ENCODE data around the gene MYBPHL. TPM values are rescaled to one million over a fixed set of nuclear protein-coding genes. Genes with fewer than 3 reads are reported as not detected.
A peak's percentile ranks its signal among the peaks of the same experiment; 100 is the strongest.

Gene MYBPHL
- total RNA-seq, 1 donor from 2014 or later = 0.29 TPM

- Mint-ChIP-seq H3K27ac (peak overlapping the region; percentile 59), H3K4me3 (ENCODE audit: low read depth) (peak overlapping the region; percentile 16), H3K9me3 (ENCODE audit: low read depth) (no peaks in the 10 kb centered on the region), H3K36me3 (ENCODE audit: insufficient read depth) (peaks cover 17% of the 10 kb centered on the region), H3K27me3 (no peaks in the 10 kb centered on the region), H3K4me1 (ENCODE audit: low read depth) (peaks cover 26% of the 10 kb centered on the region)
- no peak for DNase-seq (ENCODE audit: low spot score, unreplicated experiment)
- TF ChIP-seq CTCF (IDR thresholded peaks at IDR 0.05; ENCODE audit: unreplicated experiment) = no peak
Observed at GRCh38 chr1:109253803-109254620, 52.8 kb downstream of the MYBPHL start.

GRCh38 chr1:109252893-109253802 lies 53.7 kb downstream of the MYBPHL start:
- TF ChIP-seq CTCF (IDR thresholded peaks at IDR 0.05; ENCODE audit: unreplicated experiment) = no peak
- H3K4me3 Mint-ChIP-seq (ENCODE audit: low read depth) = peak overlapping the region; percentile 37
- no peak for DNase-seq (ENCODE audit: low spot score, unreplicated experiment)
- H3K9me3 Mint-ChIP-seq (ENCODE audit: low read depth) = no peaks in the 10 kb centered on the region
- peaks cover 26% of the 10 kb centered on the region for H3K4me1 Mint-ChIP-seq (ENCODE audit: low read depth)
- peaks cover 17% of the 10 kb centered on the region for H3K36me3 Mint-ChIP-seq (ENCODE audit: insufficient read depth)
- peak overlapping the region; percentile 67 for H3K27ac Mint-ChIP-seq
- H3K27me3 Mint-ChIP-seq = peaks cover under 1% of the 10 kb centered on the region

GRCh38 chr1:109252167-109252892 lies 54.5 kb downstream of the MYBPHL start:
- DNase-seq (ENCODE audit: low spot score, unreplicated experiment) = no peak
- no peak for TF ChIP-seq CTCF (IDR thresholded peaks at IDR 0.05; ENCODE audit: unreplicated experiment)
- peaks cover 26% of the 10 kb centered on the region for H3K4me1 Mint-ChIP-seq (ENCODE audit: low read depth)
- no peak overlapping the region for H3K4me3 Mint-ChIP-seq (ENCODE audit: low read depth)
- peaks cover 4% of the 10 kb centered on the region for H3K27me3 Mint-ChIP-seq
- H3K36me3 Mint-ChIP-seq (ENCODE audit: insufficient read depth) = peaks cover 16% of the 10 kb centered on the region
- peak overlapping the region; percentile 2 for H3K27ac Mint-ChIP-seq
- no peaks in the 10 kb centered on the region for H3K9me3 Mint-ChIP-seq (ENCODE audit: low read depth)

- Mint-ChIP-seq H3K9me3 (ENCODE audit: low read depth) (no peaks in the 10 kb centered on the region), H3K27me3 (peaks cover 8% of the 10 kb centered on the region), H3K4me1 (ENCODE audit: low read depth) (peaks cover 26% of the 10 kb centered on the region), H3K4me3 (ENCODE audit: low read depth) (peak overlapping the region; percentile 39), H3K36me3 (ENCODE audit: insufficient read depth) (peaks cover 16% of the 10 kb centered on the region), H3K27ac (peak overlapping the region; percentile 2)
- DNase-seq (ENCODE audit: low spot score, unreplicated experiment) = no peak
- TF ChIP-seq CTCF (IDR thresholded peaks at IDR 0.05; ENCODE audit: unreplicated experiment) = no peak
Observed at GRCh38 chr1:109251277-109252166, 55.3 kb downstream of the MYBPHL start.
